Left lung (tissue), 10 donors: ENCODE results near the gene USHBP1. TPM values are rescaled to one million over a fixed set of nuclear protein-coding genes. Genes with fewer than 3 reads are reported as not detected.

Source experiments
- ATAC-seq: fragments of 200-7000 bp; cut with Tn5 transposase; one replicate; pipeline ENCODE4 v1.9.1; 2020; ENCODE audit warnings: moderate library complexity
- DNase-seq, 4 donors: peaks; one replicate each; pipeline ENCODE4 v3.0.0-alpha.2; 2013 to 2020
- H3K27ac ChIP-seq, 2 donors: fragments of 200-600 bp; sonication (generic) in 1 of 2; one replicate each; pipeline versions ENCODE4 v1.5.0 to v1.8.0; 2020 to 2021
- H3K27me3 ChIP-seq, 2 donors: fragments of 200-600 bp; sonication (generic) in 1 of 2; one replicate each; pipeline versions ENCODE4 v1.5.0 to v1.8.0; 2020 to 2021
- H3K36me3 ChIP-seq, 2 donors: fragments of 200-600 bp; sonication (generic) in 1 of 2; one replicate each; pipeline versions ENCODE4 v1.5.0 to v1.8.0; 2020 to 2021
- H3K4me1 ChIP-seq, 2 donors: fragments of 200-600 bp; one replicate each; pipeline ENCODE4 v1.8.0; 2021
- H3K4me3 ChIP-seq, 2 donors: fragments of 200-600 bp; sonication (generic) in 1 of 2; one replicate each; pipeline versions ENCODE4 v1.5.0 to v1.8.0; 2020 to 2021; ENCODE audit warnings: mild to moderate bottlenecking in 1 of 2
- H3K9me3 ChIP-seq, 2 donors: fragments of 200-600 bp; sonication (generic) in 1 of 2; one replicate each; pipeline versions ENCODE4 v1.5.0 to v1.8.0; 2020 to 2021
- CTCF ChIP-seq, 2 donors: fragments of 200-600 bp; sonication (generic) in 1 of 2; IDR thresholded peaks; one replicate each; pipeline versions ENCODE4 v1.5.0 to v1.8.0; 2021; ENCODE audit warnings: antibody characterized with exemption in 2 of 2
- intact Hi-C, 2 donors: fragments of 100-400 bp; cut with DNase I; formaldehyde crosslinking; loops; one replicate each; pipeline versions ENCODE4 v1.11.2 to v1.14.2; 2022
- polyA plus RNA-seq, 6 donors: library from polyadenylated mRNA; unstranded; fragments of 120-200 nt; gene quantifications; one replicate each; pipeline ENCODE4 v1.2.1, GENCODE V29; 2013; ENCODE audit not compliant: insufficient read length in 6 of 6
- total RNA-seq, 2 donors: library from RNA; stranded (reverse); fragmentation: NEBNext Ultra II Directional; extraction: Animal tissue kit (Norgen Biotek cat#: 25700); gene quantifications; one replicate each; pipeline ENCODE4 v1.2.1, GENCODE V29; 2021
- donor health status: DM: no; HTN: yes; CAD: no.
- donor health status: DM: no; HTN: no; CAD: no.

Gene USHBP1
- total and polyA plus RNA-seq, 8 donors = 4.8 to 13.3 (median 10.8) TPM

DNA sequence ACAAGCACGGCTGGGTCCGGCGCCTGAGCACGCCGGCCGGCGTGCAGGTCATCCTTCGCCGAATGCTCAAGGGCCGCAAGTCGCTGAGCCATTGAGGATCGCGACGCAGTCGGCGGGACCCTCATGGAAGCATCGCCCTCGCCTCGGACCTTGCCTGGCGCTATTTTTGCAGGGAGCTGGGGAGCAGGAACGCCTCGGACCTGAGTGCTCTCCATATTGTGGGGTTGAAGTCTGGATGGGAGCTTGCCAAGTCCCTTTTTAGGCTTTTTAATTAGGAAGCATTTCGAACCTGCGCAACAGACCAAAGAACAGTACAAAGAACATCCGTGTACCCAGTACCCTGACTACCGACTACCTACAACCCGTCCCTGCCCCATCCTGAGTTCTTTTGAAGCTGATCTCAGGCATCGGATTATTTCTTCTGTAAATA, 41.8 kb upstream of the USHBP1 start:
- ATAC-seq (no peak), DNase-seq (no peak)
- TF ChIP-seq CTCF (IDR thresholded peaks at IDR 0.05) = no peak
- H3K4me1 ChIP-seq = peaks cover 28 to 77% of the 10 kb centered on the region in 2 donors
- no peaks in the 10 kb centered on the region for H3K36me3 ChIP-seq
- no peaks in the 10 kb centered on the region for H3K9me3 ChIP-seq
- H3K27ac ChIP-seq = peak overlapping the region; percentile 91 to 92
- intact Hi-C loops = no loop called here
- no peaks in the 10 kb centered on the region for H3K27me3 ChIP-seq
- peak overlapping the region; percentile 54 to 68 for H3K4me3 ChIP-seq

DNA sequence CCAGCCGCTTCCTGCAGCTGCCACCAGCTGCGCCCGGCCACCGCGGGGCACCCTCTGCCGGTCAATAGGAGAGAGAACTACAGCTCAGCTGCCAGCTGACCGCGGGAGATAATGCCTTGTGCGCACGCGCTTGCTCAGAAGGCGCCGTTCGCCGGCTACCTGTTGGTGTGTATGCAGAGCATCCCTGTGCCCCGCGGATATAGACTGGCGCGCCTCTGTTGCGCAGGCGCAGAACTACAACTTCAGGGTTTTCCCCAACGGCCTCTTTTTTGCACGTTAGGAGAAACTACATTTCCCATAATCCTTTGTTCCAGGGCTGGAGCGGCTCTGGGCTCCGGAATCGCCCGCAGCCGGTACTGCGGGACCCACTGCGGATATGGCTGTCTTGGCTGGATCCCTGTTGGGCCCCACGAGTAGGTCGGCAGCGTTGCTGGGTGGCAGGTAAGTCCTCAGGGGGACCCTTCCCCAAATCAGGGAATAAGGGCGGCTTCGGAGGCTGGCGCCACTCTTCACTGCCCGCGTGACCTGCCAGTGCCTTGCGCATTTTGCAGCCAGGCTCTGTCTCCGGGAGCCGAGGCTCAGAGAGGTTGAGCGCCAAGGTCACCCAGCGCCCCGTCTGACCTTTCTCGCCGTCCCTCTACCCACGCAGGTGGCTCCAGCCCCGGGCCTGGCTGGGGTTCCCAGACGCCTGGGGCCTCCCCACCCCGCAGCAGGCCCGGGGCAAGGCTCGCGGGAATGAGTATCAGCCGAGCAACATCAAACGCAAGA, 41.2 kb upstream of the USHBP1 start, which contains the start of gene MRPL34:
Gene MRPL34 (plus strand): TSS at position 356 of the 768 bp plus-strand sequence. CDS start 21 bp downstream, at position 377.
- peaks cover 0 to 5% of the 10 kb centered on the region in 2 donors for H3K36me3 ChIP-seq
- intact Hi-C loops = no loop called here
- H3K4me3 ChIP-seq = peak within 1 kb of the TSS; percentile 54 to 68
- ATAC-seq = peak; percentile 70
- peak; percentile 94 to 98 (median 98) for DNase-seq
- peak; percentile 60 to 87 for TF ChIP-seq CTCF (IDR thresholded peaks at IDR 0.05)
- no peaks in the 10 kb centered on the region for H3K9me3 ChIP-seq
- peak within 1 kb of the TSS; percentile 91 to 92 for H3K27ac ChIP-seq
- peaks cover 26 to 72% of the 10 kb centered on the region in 2 donors for H3K4me1 ChIP-seq
- H3K27me3 ChIP-seq = no peaks in the 10 kb centered on the region

GRCh38 chr19:17305216-17305516, 40.6 kb upstream of the USHBP1 start:
- Histone ChIP-seq H3K27me3 (no peaks in the 10 kb centered on the region), H3K36me3 (peaks cover 0 to 9% of the 10 kb centered on the region in 2 donors), H3K4me3 (peak overlapping the region; percentile 54 to 68), H3K9me3 (no peaks in the 10 kb centered on the region), H3K27ac (peak overlapping the region; percentile 91 to 92), H3K4me1 (peaks cover 21 to 70% of the 10 kb centered on the region in 2 donors)
- no peak for TF ChIP-seq CTCF (IDR thresholded peaks at IDR 0.05)
- ATAC-seq = no peak
- DNase-seq = no peak
- intact Hi-C loops = no loop called here

GRCh38 chr19:17304386-17305215, 40.1 kb upstream of the USHBP1 start:
- no peaks in the 10 kb centered on the region for H3K27me3 ChIP-seq
- ATAC-seq (peak; percentile 6), DNase-seq (peak in 2 of 4 donors; percentile 65 to 79)
- peak overlapping the region in 1 of 2 donors; percentile 68 for H3K4me3 ChIP-seq
- intact Hi-C loops = no loop called here
- TF ChIP-seq CTCF (IDR thresholded peaks at IDR 0.05) = no peak
- H3K4me1 ChIP-seq = peaks cover 18 to 65% of the 10 kb centered on the region in 2 donors
- no peaks in the 10 kb centered on the region for H3K9me3 ChIP-seq
- H3K36me3 ChIP-seq = peaks cover 0 to 9% of the 10 kb centered on the region in 2 donors
- H3K27ac ChIP-seq = peak overlapping the region; percentile 91 to 92

- no peak for DNase-seq
- Histone ChIP-seq H3K9me3 (no peaks in the 10 kb centered on the region), H3K4me1 (peaks cover 18 to 63% of the 10 kb centered on the region in 2 donors), H3K4me3 (peak overlapping the region in 1 of 2 donors; percentile 94), H3K27me3 (no peaks in the 10 kb centered on the region), H3K27ac (peak overlapping the region; percentile 91 to 92), H3K36me3 (peaks cover 0 to 9% of the 10 kb centered on the region in 2 donors)
- intact Hi-C loops = no loop called here
- ATAC-seq = peak; percentile 4
- no peak for TF ChIP-seq CTCF (IDR thresholded peaks at IDR 0.05)
Measured at GRCh38 chr19:17303940-17304267, 39.4 kb upstream of the USHBP1 start.
